Mesenchymal stem cell (in vitro differentiated cells and primary cell): ENCODE results near the gene RPS2.

Source experiments
- DNase-seq: peaks from one replicate; pipeline ENCODE4 v3.0.0-alpha.2; 2013
- H2AFZ ChIP-seq: one replicate; pipeline ENCODE4 v1.6.1; 2013; ENCODE audit warnings: low read depth, mild to moderate bottlenecking, control low read depth, inconsistent platforms, low read length, moderate library complexity
- H2AK5ac ChIP-seq: 2 replicates; pipeline ENCODE4 v1.6.1; 2013; ENCODE audit warnings: low read length, moderate library complexity, mild to moderate bottlenecking, inconsistent platforms; ENCODE audit not compliant: severe bottlenecking
- H2BK120ac ChIP-seq: one replicate; pipeline ENCODE4 v1.6.1; 2013; ENCODE audit warnings: low read depth, mild to moderate bottlenecking, inconsistent platforms, low read length, moderate library complexity
- H2BK12ac ChIP-seq, 2 experiments: one replicate each; pipeline ENCODE4 v1.6.1; 2013; ENCODE audit warnings: inconsistent platforms in 2 of 2, low read length in 2 of 2, mild to moderate bottlenecking in 2 of 2, moderate library complexity in 2 of 2, control low read depth in 1 of 2
- H2BK15ac ChIP-seq: one replicate; pipeline ENCODE4 v1.6.1; 2013; ENCODE audit warnings: mild to moderate bottlenecking, low read depth, inconsistent platforms; ENCODE audit not compliant: poor library complexity, severe bottlenecking
- H2BK5ac ChIP-seq: 2 replicates; pipeline ENCODE4 v1.6.1; 2013; ENCODE audit warnings: low read depth, mild to moderate bottlenecking, low read length, control low read depth, inconsistent platforms; ENCODE audit not compliant: poor library complexity, severe bottlenecking
- H3K14ac ChIP-seq, 2 experiments: one replicate each; pipeline ENCODE4 v1.6.1; 2013; ENCODE audit warnings: inconsistent platforms in 2 of 2, low read length in 2 of 2, control low read depth in 1 of 2, mild to moderate bottlenecking in 1 of 2, moderate library complexity in 1 of 2
- H3K18ac ChIP-seq, 2 experiments: one replicate each; pipeline ENCODE4 v1.6.1; 2013; ENCODE audit warnings: inconsistent platforms in 2 of 2, low read length in 2 of 2, control low read depth in 1 of 2, low read depth in 1 of 2, mild to moderate bottlenecking in 1 of 2
- H3K23ac ChIP-seq, 2 experiments: one replicate each; pipeline ENCODE4 v1.6.1; 2013; ENCODE audit warnings: inconsistent platforms in 2 of 2, low read length in 2 of 2, mild to moderate bottlenecking in 2 of 2, moderate library complexity in 2 of 2, control low read depth in 1 of 2
- H3K27ac ChIP-seq: 2 replicates; pipeline ENCODE4 v1.5.1; 2013; ENCODE audit warnings: mild to moderate bottlenecking, moderate library complexity, low read length, control low read depth, inconsistent platforms; ENCODE audit not compliant: poor library complexity, severe bottlenecking
- H3K27me3 ChIP-seq, 2 experiments: 2 replicates each; pipeline versions ENCODE4 v1.6.1 to v1.7.0; 2013; ENCODE audit warnings: low read length in 2 of 2, mild to moderate bottlenecking in 2 of 2, moderate library complexity in 2 of 2, control low read depth in 1 of 2, inconsistent platforms in 1 of 2; ENCODE audit not compliant: control insufficient read depth in 1 of 2, insufficient read depth in 1 of 2
- H3K36me3 ChIP-seq, 2 experiments: 2 replicates each; pipeline versions ENCODE4 v1.6.1 to v1.7.0; 2013; ENCODE audit warnings: low read length in 2 of 2, control low read depth in 1 of 2, inconsistent platforms in 1 of 2, low read depth in 1 of 2, mild to moderate bottlenecking in 1 of 2; ENCODE audit not compliant: insufficient read depth in 2 of 2, control insufficient read depth in 1 of 2
- H3K4ac ChIP-seq, 2 experiments: one replicate each; pipeline ENCODE4 v1.6.1; 2013; ENCODE audit warnings: inconsistent platforms in 2 of 2, low read length in 2 of 2, mild to moderate bottlenecking in 2 of 2, moderate library complexity in 2 of 2, control low read depth in 1 of 2, low read depth in 1 of 2
- H3K4me1 ChIP-seq: 2 replicates; pipeline ENCODE4 v1.6.1; 2013; ENCODE audit warnings: low read depth, low read length, control low read depth; ENCODE audit not compliant: control insufficient read depth, insufficient read depth
- H3K4me2 ChIP-seq: 2 replicates; pipeline ENCODE4 v1.6.1; 2013; ENCODE audit warnings: low read length, mild to moderate bottlenecking, inconsistent platforms; ENCODE audit not compliant: poor library complexity, severe bottlenecking
- H3K4me3 ChIP-seq, 2 experiments: 2 replicates each; pipeline versions ENCODE4 v1.5.1 to v1.7.0; 2013; ENCODE audit warnings: low read length in 2 of 2, mild to moderate bottlenecking in 2 of 2, control low read depth in 1 of 2, low read depth in 1 of 2; ENCODE audit not compliant: insufficient read depth in 1 of 2
- H3K79me1 ChIP-seq: replicated peaks from 2 replicates; pipeline ENCODE4 v1.6.1; 2013; ENCODE audit warnings: mild to moderate bottlenecking, control low read depth, low read length, inconsistent platforms; ENCODE audit not compliant: poor library complexity, severe bottlenecking
- H3K9ac ChIP-seq: 2 replicates; pipeline ENCODE4 v1.7.0; 2013; ENCODE audit warnings: mild to moderate bottlenecking, low read length, moderate library complexity
- H3K9me3 ChIP-seq: 2 replicates; pipeline ENCODE4 v1.7.0; 2013; ENCODE audit warnings: mild to moderate bottlenecking, low read length; ENCODE audit not compliant: control insufficient read depth
- H4K8ac ChIP-seq: one replicate; pipeline ENCODE4 v1.6.1; 2013; ENCODE audit warnings: inconsistent platforms, mild to moderate bottlenecking, low read length, moderate library complexity
- H4K91ac ChIP-seq: one replicate; pipeline ENCODE4 v1.6.1; 2013; ENCODE audit warnings: mild to moderate bottlenecking, low read length, inconsistent platforms
- WGBS: methylation state at CpG from one replicate; pipeline ENCODE4 v1.1.7; 2013; ENCODE audit warnings: mixed read lengths; 5-methylcytosine and 5-hydroxymethylcytosine counted together

Gene RPS2

DNA sequence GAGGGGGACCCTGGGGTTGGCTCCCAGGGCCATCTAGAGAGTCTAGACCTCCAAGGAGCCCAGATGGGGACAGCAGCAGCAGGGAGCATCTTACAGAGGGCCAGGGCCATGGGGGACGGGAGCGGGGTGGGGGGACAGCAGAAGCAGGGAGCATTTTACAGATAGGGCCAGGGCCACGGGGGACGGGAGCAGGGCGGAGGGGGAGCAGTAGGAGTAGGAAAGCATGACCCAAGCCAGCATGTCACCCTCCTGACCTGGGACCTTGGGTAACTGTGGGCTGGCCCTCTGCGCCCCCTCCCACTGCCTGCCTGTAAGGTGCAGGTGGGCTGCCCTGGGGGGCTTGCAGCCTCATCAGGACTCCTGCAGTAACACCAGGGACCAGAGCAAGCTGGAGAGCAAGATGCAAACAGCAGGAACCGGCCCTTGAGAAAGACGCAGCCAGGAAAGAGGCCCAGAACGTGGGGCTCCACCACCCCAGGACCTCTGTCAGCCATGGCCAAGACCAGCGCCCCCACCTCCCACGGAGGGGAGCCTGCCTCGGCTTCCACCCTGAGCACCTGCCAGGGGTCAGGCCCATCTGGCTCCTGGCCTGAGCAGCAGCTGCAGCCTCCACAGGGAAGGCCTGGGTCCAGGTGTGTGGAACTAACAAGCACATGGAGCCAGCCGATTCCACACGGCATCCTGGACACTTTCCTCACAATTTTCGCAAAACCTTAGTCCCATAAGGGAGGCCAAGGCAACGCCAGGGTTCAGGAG, 42.6 kb upstream of the RPS2 start:
- Histone ChIP-seq H3K18ac (no peak overlapping the region), H3K4me3 (peak overlapping the region in 1 of 2 experiments; percentile 91), H2BK5ac (no peak overlapping the region), H2BK15ac (no peak overlapping the region), H2BK12ac (no peak overlapping the region), H3K4me2 (no peak overlapping the region), H3K27ac (no peak overlapping the region), H2BK120ac (no peak overlapping the region), H3K9me3 (no peaks in the 10 kb centered on the region), H4K8ac (peak overlapping the region; percentile 19), H2AK5ac (no peak overlapping the region), H3K14ac (no peak overlapping the region), H4K91ac (no peak overlapping the region), H3K23ac (peak overlapping the region in 1 of 2 experiments; percentile 5), H3K4ac (no peak overlapping the region), H3K27me3 (no peaks in the 10 kb centered on the region), H3K36me3 (peaks cover 11 to 51% of the 10 kb centered on the region in 2 experiments), H2AFZ (no peak overlapping the region), H3K4me1 (peaks cover 57% of the 10 kb centered on the region), H3K79me1 (peaks cover 13% of the 10 kb centered on the region), H3K9ac (peak overlapping the region; percentile 93)
- DNase-seq, result no peak
- 92% methylated on average over 16 of the region's 16 CpGs for WGBS

DNA sequence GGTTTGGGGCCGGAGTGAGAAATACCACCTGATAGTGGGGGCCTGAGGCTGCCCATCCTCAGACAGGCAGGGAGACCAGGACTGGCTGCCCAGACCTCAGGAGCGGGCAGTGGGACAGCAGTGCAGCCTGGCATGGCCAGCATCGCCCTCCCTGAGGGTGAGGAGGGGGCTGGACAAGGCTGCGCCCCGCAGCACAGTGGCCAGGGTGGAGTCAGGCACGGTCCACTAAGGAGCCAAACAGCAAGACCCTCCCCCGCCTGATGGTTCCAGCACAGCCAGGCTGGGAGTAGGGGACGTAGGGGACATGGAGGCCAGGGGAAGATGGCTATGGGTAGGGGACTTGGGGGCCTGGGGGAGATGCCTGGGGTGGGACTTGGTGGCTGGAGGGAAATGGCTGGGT, 41.7 kb upstream of the RPS2 start:
- H3K4me2 ChIP-seq, result no peak overlapping the region
- H3K27me3 ChIP-seq, result no peaks in the 10 kb centered on the region
- H3K9ac ChIP-seq, result peak overlapping the region; percentile 53
- no peak overlapping the region for H2BK120ac ChIP-seq
- WGBS, result 97% methylated on average over 8 of the region's 8 CpGs
- H2BK12ac ChIP-seq, result no peak overlapping the region
- DNase-seq, result no peak
- H3K36me3 ChIP-seq, result peaks cover 20 to 61% of the 10 kb centered on the region in 2 experiments
- H3K27ac ChIP-seq, result no peak overlapping the region
- no peak overlapping the region for H2BK5ac ChIP-seq
- H3K4ac ChIP-seq, result no peak overlapping the region
- no peak overlapping the region for H4K8ac ChIP-seq
- no peak overlapping the region for H3K14ac ChIP-seq
- H3K23ac ChIP-seq, result no peak overlapping the region
- H3K4me3 ChIP-seq, result peak overlapping the region in 1 of 2 experiments; percentile 18
- H3K79me1 ChIP-seq, result peaks cover 22% of the 10 kb centered on the region
- no peak overlapping the region for H2BK15ac ChIP-seq
- no peak overlapping the region for H2AFZ ChIP-seq
- peak overlapping the region; percentile 21 for H4K91ac ChIP-seq
- H3K4me1 ChIP-seq, result peaks cover 57% of the 10 kb centered on the region
- H3K9me3 ChIP-seq, result no peaks in the 10 kb centered on the region
- H2AK5ac ChIP-seq, result no peak overlapping the region
- no peak overlapping the region for H3K18ac ChIP-seq

DNA sequence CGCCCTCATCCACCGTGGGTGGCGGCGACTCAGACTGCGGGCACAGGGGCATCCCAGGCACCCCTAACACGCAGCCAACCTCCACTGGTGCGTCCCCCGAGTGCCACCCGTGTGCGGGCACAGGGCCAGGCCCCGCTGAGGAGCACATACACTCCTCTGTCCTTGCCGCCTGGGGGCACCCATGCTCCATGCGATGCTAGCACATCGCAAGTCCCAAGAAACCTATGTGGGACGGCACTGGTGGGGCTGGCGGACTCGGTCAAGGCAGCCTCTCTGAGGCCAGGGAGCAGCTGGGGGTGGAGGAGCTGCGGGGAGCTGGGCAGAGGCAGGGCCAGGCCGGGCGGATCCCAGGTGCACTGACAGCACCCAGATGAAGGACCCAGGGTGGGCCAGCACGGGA, 41.0 kb upstream of the RPS2 start:
- Histone ChIP-seq H3K27ac (no peak overlapping the region), H4K91ac (no peak overlapping the region), H2BK120ac (no peak overlapping the region), H2AFZ (no peak overlapping the region), H3K23ac (no peak overlapping the region), H3K27me3 (no peaks in the 10 kb centered on the region), H3K4me1 (peaks cover 57% of the 10 kb centered on the region), H3K4ac (no peak overlapping the region), H2BK12ac (no peak overlapping the region), H3K14ac (no peak overlapping the region), H2AK5ac (no peak overlapping the region), H2BK15ac (no peak overlapping the region), H2BK5ac (no peak overlapping the region), H3K9me3 (no peaks in the 10 kb centered on the region), H3K18ac (no peak overlapping the region), H3K9ac (peak overlapping the region; percentile 53), H3K79me1 (peaks cover 25% of the 10 kb centered on the region), H3K4me3 (peak overlapping the region in 1 of 2 experiments; percentile 18), H3K36me3 (peaks cover 27 to 67% of the 10 kb centered on the region in 2 experiments), H4K8ac (no peak overlapping the region), H3K4me2 (no peak overlapping the region)
- DNase-seq, result no peak
- 91% methylated on average over 21 of the region's 21 CpGs for WGBS

DNA sequence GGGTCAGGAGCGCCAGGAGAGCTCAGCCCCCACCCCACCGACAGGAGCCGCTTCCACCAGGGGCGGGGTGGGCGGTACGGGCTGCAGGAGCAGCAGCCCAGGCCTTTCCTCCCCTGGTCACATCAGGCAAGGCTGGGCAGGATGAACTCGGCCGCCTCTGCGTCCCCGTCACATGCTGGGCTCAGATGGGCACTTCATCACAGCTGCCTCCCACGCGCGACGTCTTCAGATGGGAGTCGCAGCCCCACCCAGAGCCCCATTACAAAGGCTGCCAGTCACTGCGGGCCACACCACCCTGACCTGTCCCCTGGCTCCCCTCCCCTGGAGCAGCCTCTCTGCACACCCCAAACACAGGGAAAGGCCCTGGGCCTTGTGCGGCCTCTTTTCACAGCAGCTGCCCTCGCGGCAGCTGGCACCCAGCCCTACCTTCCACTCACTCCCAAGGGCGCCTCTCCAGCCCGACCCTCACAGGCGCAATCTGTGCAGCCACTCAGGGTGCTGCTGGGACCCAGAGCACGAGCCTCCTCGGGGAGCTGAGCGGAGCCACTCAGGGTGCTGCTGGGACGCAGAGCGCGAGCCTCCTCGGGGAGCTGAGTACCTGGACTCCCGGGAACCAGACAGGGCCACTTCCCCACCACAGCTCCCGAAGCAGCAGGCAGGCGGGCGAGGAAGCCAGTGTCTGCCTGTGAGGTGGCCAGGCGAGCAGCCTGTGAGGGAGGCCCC, 40.3 kb upstream of the RPS2 start:
- Histone ChIP-seq H3K23ac (no peak overlapping the region), H2AFZ (no peak overlapping the region), H3K4me1 (peaks cover 51% of the 10 kb centered on the region), H2BK120ac (no peak overlapping the region), H3K18ac (no peak overlapping the region), H3K4me2 (no peak overlapping the region), H3K79me1 (peaks cover 24% of the 10 kb centered on the region), H4K91ac (peak overlapping the region; percentile 31), H3K9me3 (no peaks in the 10 kb centered on the region), H3K9ac (no peak overlapping the region), H3K4ac (no peak overlapping the region), H4K8ac (no peak overlapping the region), H2AK5ac (no peak overlapping the region), H3K27me3 (no peaks in the 10 kb centered on the region), H3K4me3 (no peak overlapping the region), H2BK15ac (peak overlapping the region; percentile 21), H3K36me3 (peaks cover 34 to 74% of the 10 kb centered on the region in 2 experiments), H3K27ac (no peak overlapping the region), H2BK12ac (no peak overlapping the region), H2BK5ac (no peak overlapping the region), H3K14ac (no peak overlapping the region)
- WGBS, result 94% methylated on average over 34 of the region's 34 CpGs
- DNase-seq, result no peak
